Measurements from ENCODE around the gene SLC18A2. TPM values are rescaled to one million over a fixed set of nuclear protein-coding genes. Genes with fewer than 3 reads are reported as not detected.

Gene SLC18A2
- total and polyA plus RNA-seq, 2 of the 8 experiments (the other 6 are each of a cell fraction or from before 2014, with no cell fraction given), result 6.5 to 7.0 TPM

- H3K9ac ChIP-seq (replicated peaks in 1 of 4; ENCODE audit: extremely low read depth in 1 of 4, low read depth in 3 of 4, low read length in 3 of 4), result no peak overlapping the region
- CTCF ChIA-PET (ENCODE audit: partially characterized antibody), result interaction anchor here (1.3 kb wide), 1 partner anchor 8 kb away, joined by 3 read pairs; no protein-coding TSS in a partner anchor
- no peak for FAIRE-seq
- no peak overlapping the region for H2AFZ ChIP-seq (ENCODE audit: low read length)
- POLR2A ChIA-PET (ENCODE audit: partially characterized antibody), result interaction anchor here (0.8 kb wide), 1 partner anchor 10 kb away, joined by 3 read pairs; no protein-coding TSS in a partner anchor
- H3K4ac ChIP-seq (replicated peaks; ENCODE audit: insufficient read length, low read depth, low read length), result no peak overlapping the region
- WGBS, 2 experiments (ENCODE audit: extremely low coverage in 1 of 2, insufficient coverage in 1 of 2, insufficient read length in 1 of 2, insufficient replicate concordance in 2 of 2, low coverage in 1 of 2, low lambda C conversion rate in 2 of 2, missing lambda C conversion rate in 1 of 2), result 92% methylated on average over 3 of the region's 3 CpGs; no CpG with 5 or more reads in 1 of the 2 experiments
- H3K79me1 ChIP-seq (ENCODE audit: low read depth, low read length), result no peaks in the 10 kb centered on the region
- no peak overlapping the region for H2BK20ac ChIP-seq (ENCODE audit: low read length)
- no peak overlapping the region for H3K23ac ChIP-seq (ENCODE audit: insufficient read length)
- no peaks in the 10 kb centered on the region; the same call in 1 of the 2 replicates for H3K23me2 ChIP-seq (ENCODE audit: low read depth, low read length)
- H3K18ac ChIP-seq (ENCODE audit: extremely low read depth, low read length), result no peak overlapping the region
- no peak overlapping the region for H3K56ac ChIP-seq (replicated peaks; ENCODE audit: insufficient read length, low read depth, low read length)
- no peak overlapping the region for H4K5ac ChIP-seq (ENCODE audit: insufficient read length, low read depth, low read length)
- H2BK5ac ChIP-seq (ENCODE audit: low read depth, low read length), result no peak overlapping the region
- no peak overlapping the region for H4K8ac ChIP-seq (ENCODE audit: extremely low read depth, insufficient read depth, low read length)
- H3K4me1 ChIP-seq (replicated peaks in 1 of 4; ENCODE audit: control insufficient read depth in 3 of 4, insufficient read depth in 4 of 4, low read length in 3 of 4), result peaks cover 0 to 10% (median 6%) of the 10 kb centered on the region in 4 experiments; a peak in 5 of 7 replicates
- H3K14ac ChIP-seq (ENCODE audit: insufficient read length), result no peak overlapping the region
- H2BK12ac ChIP-seq (ENCODE audit: low read depth, low read length), result no peak overlapping the region
- H3K4me2 ChIP-seq (ENCODE audit: insufficient read depth in 1 of 2, low read depth in 2 of 2, low read length in 2 of 2), result no peak overlapping the region
- H3K27me3 ChIP-seq (replicated peaks in 1 of 4; ENCODE audit: control insufficient read depth in 3 of 4, extremely low read depth in 1 of 4, insufficient read depth in 3 of 4, low read length in 3 of 4), result no peaks in the 10 kb centered on the region
- no peaks in the 10 kb centered on the region for H3K36me3 ChIP-seq (ENCODE audit: control insufficient read depth in 2 of 4, insufficient read depth in 4 of 4, low read length in 3 of 4)
- H3K9me3 ChIP-seq (ENCODE audit: insufficient read depth in 2 of 2, low read depth in 1 of 2, low read length in 1 of 2), result no peaks in the 10 kb centered on the region
- TF ChIP-seq SUZ12 (IDR thresholded peaks at IDR 0.05; ENCODE audit: low read length) (no peak), SAP30 (IDR thresholded peaks at IDR 0.05; ENCODE audit: insufficient read depth, insufficient replicate concordance, low read length) (no peak), SP1 (IDR thresholded peaks at IDR 0.05; ENCODE audit: low read depth, low read length) (no peak), SP4 (IDR thresholded peaks at IDR 0.05; ENCODE audit: low read length) (no peak), CTBP2 (IDR thresholded peaks at IDR 0.05; ENCODE audit: borderline replicate concordance, insufficient read depth, insufficient read length, low read length) (no peak), MAFK (IDR thresholded peaks at IDR 0.05; ENCODE audit: low read depth, low read length) (no peak)
- no peak overlapping the region for H2BK15ac ChIP-seq (ENCODE audit: low read length)
- no peaks in the 10 kb centered on the region for H4K20me1 ChIP-seq (replicated peaks in 1 of 2; ENCODE audit: control insufficient read depth in 1 of 2, insufficient read depth in 2 of 2, low read length in 2 of 2)
- peak in 1 of 2 experiments; percentile 31 for DNase-seq (ENCODE audit: low read depth in 1 of 2, low spot score in 2 of 2)
- no peak overlapping the region for H2BK120ac ChIP-seq (replicated peaks; ENCODE audit: low read depth, low read length)
- H2AK5ac ChIP-seq (ENCODE audit: low read depth, low read length), result no peak overlapping the region
- H4K91ac ChIP-seq (replicated peaks; ENCODE audit: insufficient read length, low read length), result no peak overlapping the region
- no peak overlapping the region for H3K27ac ChIP-seq (ENCODE audit: low read depth, low read length)
- H3K79me2 ChIP-seq (ENCODE audit: control insufficient read depth in 1 of 2, insufficient read depth in 2 of 2, low read length in 2 of 2), result no peaks in the 10 kb centered on the region
- H3K4me3 ChIP-seq (ENCODE audit: extremely low read depth in 1 of 4, insufficient read depth in 2 of 4, low read depth in 3 of 4, low read length in 4 of 4), result no peak overlapping the region
Observed at GRCh38 chr10:117257721-117258120, 16.8 kb downstream of the SLC18A2 start.
